Endothelial cell of umbilical vein (primary cell): Measurements from ENCODE around the gene ABCA1. TPM values are rescaled to one million over a fixed set of nuclear protein-coding genes. Genes with fewer than 3 reads are reported as not detected.

Experiments
- BruUV-seq: library from RNA; stranded (reverse); fragments of 400-500 nt; replicated peaks from 2 replicates; lab custom pipeline; 2021; lab: Mats Ljungman, UMichigan
- CTCF ChIA-PET: fragments of 300-600, 350-600 bp; sonication (Branson Sonifier 250); formaldehyde crosslinking; loops from one replicate; lab custom pipeline; 2021; ENCODE audit warnings: antibody characterized with exemption, inconsistent platforms; lab: Charles Lee
- POLR2A ChIA-PET: fragments of 300-600, 350-600 bp; sonication (Branson Sonifier 250); formaldehyde crosslinking; loops from one replicate; lab custom pipeline; 2021; ENCODE audit warnings: antibody characterized with exemption, inconsistent platforms; lab: Charles Lee
- DNase-seq: peaks from one replicate; pipeline ENCODE4 v3.0.0-alpha.2; 2011; ENCODE audit warnings: low read depth, low spot score
- FAIRE-seq: peaks from 2 replicates; lab custom pipeline; 2011; peaks lifted over from hg19 to GRCh38; lab: Jason Lieb, UNC
- H2AFZ ChIP-seq: 2 replicates; pipeline ENCODE4 v1.6.0; 2012; ENCODE audit warnings: low read depth, low read length, control low read depth, inconsistent platforms
- H3K27ac ChIP-seq: 2 replicates; pipeline ENCODE4 v1.5.1; 2011; ENCODE audit warnings: low read depth, mild to moderate bottlenecking, control low read depth, low read length, moderate library complexity; ENCODE audit not compliant: insufficient read depth
- H3K27me3 ChIP-seq, 2 experiments: 2 replicates each; pipeline versions ENCODE4 v1.6.0 to v1.6.1; 2011; ENCODE audit warnings: low read length in 2 of 2, mixed read lengths in 1 of 2; ENCODE audit not compliant: control insufficient read depth in 2 of 2, insufficient read depth in 2 of 2
- H3K36me3 ChIP-seq, 2 experiments: 2 replicates in 1 of 2; 3 replicates in 1 of 2; pipeline ENCODE4 v1.5.1; 2011; ENCODE audit warnings: low read length in 2 of 2, mild to moderate bottlenecking in 1 of 2, moderate library complexity in 1 of 2; ENCODE audit not compliant: control insufficient read depth in 2 of 2, insufficient read depth in 2 of 2; ENCODE audit errors: extremely low read depth in 1 of 2
- H3K4me1 ChIP-seq: 3 replicates; pipeline ENCODE4 v1.5.1; 2011; ENCODE audit warnings: mild to moderate bottlenecking, low read length; ENCODE audit not compliant: control insufficient read depth, insufficient read depth; ENCODE audit errors: extremely low read depth
- H3K4me2 ChIP-seq: 2 replicates; pipeline ENCODE4 v1.6.1; 2011; ENCODE audit warnings: low read length, control low read depth, mixed read lengths; ENCODE audit not compliant: insufficient read depth
- H3K4me3 ChIP-seq, 3 experiments: fragments of 200-600 bp in 1 of 3; sonication (generic), shearing (Covaris generic) in 1 of 3; replicated peaks in 1 of 3; 2 replicates each; pipeline ENCODE4 v1.5.1; 2011 to 2016; ENCODE audit warnings: control low read depth in 3 of 3, low read length in 3 of 3, mild to moderate bottlenecking in 2 of 3, inconsistent platforms in 1 of 3, low read depth in 1 of 3, moderate library complexity in 1 of 3; ENCODE audit not compliant: insufficient read depth in 1 of 3
- H3K79me2 ChIP-seq: 2 replicates; pipeline ENCODE4 v1.6.0; 2012; ENCODE audit warnings: low read length, inconsistent platforms; ENCODE audit not compliant: control insufficient read depth, insufficient read depth
- H3K9ac ChIP-seq: replicated peaks from 2 replicates; pipeline ENCODE3; 2011; ENCODE audit warnings: low read length, control low read depth; ENCODE audit not compliant: insufficient read depth; ENCODE audit errors: extremely low read depth
- H3K9me1 ChIP-seq: replicated peaks from 3 replicates; pipeline ENCODE4 v1.6.0; 2011; ENCODE audit warnings: mild to moderate bottlenecking, low read length; ENCODE audit not compliant: control insufficient read depth, insufficient read depth; ENCODE audit errors: extremely low read depth
- H3K9me3 ChIP-seq: replicated peaks from 2 replicates; pipeline ENCODE4 v1.5.1; 2012; ENCODE audit warnings: low read length, inconsistent platforms; ENCODE audit not compliant: control insufficient read depth, insufficient read depth
- H4K20me1 ChIP-seq: replicated peaks from 2 replicates; pipeline ENCODE3; 2011; ENCODE audit warnings: mild to moderate bottlenecking, low read length; ENCODE audit not compliant: control insufficient read depth, insufficient read depth; ENCODE audit errors: extremely low read depth
- EZH2 ChIP-seq: IDR thresholded peaks from 2 replicates; pipeline ENCODE4 v1.6.1; 2012; ENCODE audit warnings: borderline replicate concordance, low read depth, mild to moderate bottlenecking, moderate library complexity, low read length, inconsistent platforms; ENCODE audit not compliant: severe bottlenecking
- FOS ChIP-seq: IDR thresholded peaks from 2 replicates; pipeline ENCODE4 v1.6.1; 2011; ENCODE audit warnings: mild to moderate bottlenecking, low read length, moderate library complexity, borderline replicate concordance; ENCODE audit not compliant: insufficient read depth
- GATA2 ChIP-seq: IDR thresholded peaks from 2 replicates; pipeline ENCODE4 v1.7.0; 2011; ENCODE audit warnings: low read depth, mild to moderate bottlenecking, moderate library complexity, mixed read lengths, low read length; ENCODE audit not compliant: insufficient read length, insufficient read depth
- JUN ChIP-seq: IDR thresholded peaks from 2 replicates; pipeline ENCODE4 v1.6.1; 2011; ENCODE audit warnings: borderline replicate concordance, low read depth; ENCODE audit not compliant: insufficient read length, insufficient read depth
- MYC ChIP-seq: IDR thresholded peaks from one replicate; pipeline ENCODE4 v1.6.1; 2011; ENCODE audit warnings: mild to moderate bottlenecking, low read depth, low read length
- POLR2A ChIP-seq: IDR thresholded peaks from 2 replicates; pipeline ENCODE4 v1.6.1; 2012; ENCODE audit warnings: low read depth, mild to moderate bottlenecking, control low read depth, low read length
- POLR2AphosphoS5 ChIP-seq: IDR thresholded peaks from 2 replicates; pipeline ENCODE4 v1.6.1; 2012; ENCODE audit warnings: low read depth, mild to moderate bottlenecking, control low read depth, low read length, moderate library complexity; ENCODE audit not compliant: insufficient read depth
- dilution Hi-C: fragments of 300-500 bp; cut with MboI; formaldehyde crosslinking; loops from one replicate; pipeline ENCODE4 v1.15.0; 2019; ENCODE audit warnings: low sequenced_read_pairs; ENCODE audit not compliant: extremely low pct_ligation_motif_present
- intact Hi-C: fragments of 100-400 bp; cut with micrococcal nuclease; formaldehyde crosslinking; loops from one replicate; pipeline ENCODE4 v1.10.0; 2022
- polyA plus RNA-seq, 4 experiments: library from polyadenylated mRNA; depleted of rRNA in 3 of 4; stranded (reverse) in 3 of 4; unstranded in 1 of 4; fragments of >200 nt; gene quantifications; 2 replicates each; pipeline versions ENCODE4 v1.2.1 to v1.2.3, GENCODE V29; 2011 to 2012; ENCODE audit warnings: missing spikeins in 1 of 4
- total RNA-seq: library from RNA; stranded (reverse); gene quantifications from 2 replicates; pipeline ENCODE4 v1.2.3, GENCODE V29; 2021
- TF ChIP-seq, protein P1 (sequence below): IDR thresholded peaks from 2 replicates; pipeline ENCODE4 v1.6.1; 2011; ENCODE audit not compliant: insufficient read depth, insufficient read length
- TF ChIP-seq, protein P2 (sequence below), 2 donors: IDR thresholded peaks; 1 replicate in 1 of 2; 2 replicates in 1 of 2; pipeline ENCODE4 v1.5.1; 2011; ENCODE audit warnings: low read length in 2 of 2, mild to moderate bottlenecking in 2 of 2, moderate library complexity in 2 of 2, control low read depth in 1 of 2, inconsistent platforms in 1 of 2, low read depth in 1 of 2; ENCODE audit not compliant: insufficient read depth in 1 of 2; ENCODE audit errors: extremely low read depth in 1 of 2

ABCA1 gene
- total and polyA plus RNA-seq, 2 donors (not counting 3 experiments of a cell fraction or from before 2014, with no cell fraction given): 2.4 to 9.8 TPM

DNA sequence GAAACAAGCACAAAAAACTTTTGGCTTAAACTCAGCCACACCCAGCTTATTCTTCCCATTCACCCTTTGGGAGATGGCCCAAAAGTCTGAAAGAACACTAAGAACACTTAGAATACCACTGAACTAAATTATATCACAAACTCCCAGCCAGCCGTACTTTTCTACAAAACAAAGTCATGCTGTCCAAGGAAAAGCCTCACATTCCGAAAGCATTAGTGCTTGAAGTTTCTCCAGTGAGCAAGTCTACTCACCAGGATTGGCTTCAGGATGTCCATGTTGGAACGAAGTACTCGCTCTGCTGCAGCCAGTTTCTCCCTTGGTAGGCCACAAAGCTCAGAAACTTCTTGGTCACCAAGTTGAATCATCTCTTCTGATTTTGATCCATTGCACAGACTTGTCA, 69.7 kb downstream of the ABCA1 start:
- no peaks in the 10 kb centered on the region for H3K36me3 ChIP-seq
- FAIRE-seq: no peak
- no peaks in the 10 kb centered on the region for H4K20me1 ChIP-seq
- TF ChIP-seq JUN (no peak), EZH2 (no peak), POLR2A (no peak), FOS (no peak), GATA2 (no peak), POLR2AphosphoS5 (no peak), MYC (no peak)
- TF ChIP-seq, protein P1, sequence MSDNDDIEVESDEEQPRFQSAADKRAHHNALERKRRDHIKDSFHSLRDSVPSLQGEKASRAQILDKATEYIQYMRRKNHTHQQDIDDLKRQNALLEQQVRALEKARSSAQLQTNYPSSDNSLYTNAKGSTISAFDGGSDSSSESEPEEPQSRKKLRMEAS: no peak
- TF ChIP-seq, protein P2, sequence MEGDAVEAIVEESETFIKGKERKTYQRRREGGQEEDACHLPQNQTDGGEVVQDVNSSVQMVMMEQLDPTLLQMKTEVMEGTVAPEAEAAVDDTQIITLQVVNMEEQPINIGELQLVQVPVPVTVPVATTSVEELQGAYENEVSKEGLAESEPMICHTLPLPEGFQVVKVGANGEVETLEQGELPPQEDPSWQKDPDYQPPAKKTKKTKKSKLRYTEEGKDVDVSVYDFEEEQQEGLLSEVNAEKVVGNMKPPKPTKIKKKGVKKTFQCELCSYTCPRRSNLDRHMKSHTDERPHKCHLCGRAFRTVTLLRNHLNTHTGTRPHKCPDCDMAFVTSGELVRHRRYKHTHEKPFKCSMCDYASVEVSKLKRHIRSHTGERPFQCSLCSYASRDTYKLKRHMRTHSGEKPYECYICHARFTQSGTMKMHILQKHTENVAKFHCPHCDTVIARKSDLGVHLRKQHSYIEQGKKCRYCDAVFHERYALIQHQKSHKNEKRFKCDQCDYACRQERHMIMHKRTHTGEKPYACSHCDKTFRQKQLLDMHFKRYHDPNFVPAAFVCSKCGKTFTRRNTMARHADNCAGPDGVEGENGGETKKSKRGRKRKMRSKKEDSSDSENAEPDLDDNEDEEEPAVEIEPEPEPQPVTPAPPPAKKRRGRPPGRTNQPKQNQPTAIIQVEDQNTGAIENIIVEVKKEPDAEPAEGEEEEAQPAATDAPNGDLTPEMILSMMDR (IDR thresholded peaks at IDR 0.05; ENCODE audit: extremely low read depth in 1 of 2, insufficient read depth in 1 of 2, low read depth in 1 of 2, low read length in 2 of 2): no peak
- no peaks in the 10 kb centered on the region for H3K9me1 ChIP-seq
- no peaks in the 10 kb centered on the region for H3K79me2 ChIP-seq
- no peak overlapping the region for H3K27ac ChIP-seq
- H2AFZ ChIP-seq: no peak overlapping the region
- no peak overlapping the region for H3K9ac ChIP-seq
- POLR2A ChIA-PET: no interaction called here
- dilution Hi-C loops (no loop called here), intact Hi-C loops (no loop called here)
- DNase-seq: no peak
- no TSS peak for BruUV-seq
- no peak overlapping the region for H3K4me2 ChIP-seq
- no peak overlapping the region for H3K4me3 ChIP-seq
- H3K9me3 ChIP-seq: no peaks in the 10 kb centered on the region
- no peaks in the 10 kb centered on the region for H3K4me1 ChIP-seq
- H3K27me3 ChIP-seq: no peaks in the 10 kb centered on the region
- CTCF ChIA-PET: no interaction called here
